Stromal cell of bone marrow (primary cell): Measurements from ENCODE around the gene TLK2.

Experiments
- DNase-seq: peaks from one replicate; pipeline ENCODE4 v3.0.0-alpha.2; 2012; ENCODE audit warnings: low read depth

The TLK2 gene

GRCh38 chr17:62655656-62656055 is 177.0 kb downstream of the TLK2 start:
- DNase-seq, result no peak

- DNase-seq, result no peak
These were observed 177.8 kb downstream of the TLK2 start for GRCh38 chr17:62656446-62656845.

GRCh38 chr17:62657145-62657665 is 178.6 kb downstream of the TLK2 start:
- DNase-seq, result no peak

- no peak for DNase-seq
These were observed 179.1 kb downstream of the TLK2 start for GRCh38 chr17:62657690-62658089.

- no peak for DNase-seq
These were observed 179.7 kb downstream of the TLK2 start for GRCh38 chr17:62658136-62658920.

- no peak for DNase-seq
These were observed 182.0 kb downstream of the TLK2 start for GRCh38 chr17:62660629-62661118.

- DNase-seq, result no peak
These were observed 182.7 kb downstream of the TLK2 start for GRCh38 chr17:62661337-62661736.

GRCh38 chr17:62662855-62663254 is 184.2 kb downstream of the TLK2 start:
- no peak for DNase-seq
